ENCODE data around the gene IFITM1.
"Not testable (repeated sequence)": the region's sequence is repeated elsewhere in the genome, so short reads cannot be mapped to it uniquely, and the experiment has no call there.

Gene IFITM1

DNA sequence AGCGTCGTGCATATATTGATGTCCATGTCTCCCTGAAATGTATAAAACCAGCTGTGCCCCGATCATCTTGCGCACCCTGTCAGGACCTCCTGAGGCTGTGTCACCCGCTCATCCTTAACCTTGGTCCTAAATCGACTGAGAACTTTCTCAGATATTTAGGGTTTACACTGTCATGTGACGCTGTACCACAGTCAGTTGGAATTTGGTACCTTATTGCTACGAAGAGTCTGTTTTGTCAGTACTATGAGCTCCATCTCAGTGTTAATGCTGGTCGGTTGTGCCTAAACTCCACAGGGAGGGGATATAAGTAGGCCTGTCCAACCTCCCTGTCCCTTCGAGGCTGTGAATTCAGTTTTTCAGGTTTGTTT lies 8.0 kb upstream of the IFITM1 start:
- TF ChIP-seq, protein P1, sequence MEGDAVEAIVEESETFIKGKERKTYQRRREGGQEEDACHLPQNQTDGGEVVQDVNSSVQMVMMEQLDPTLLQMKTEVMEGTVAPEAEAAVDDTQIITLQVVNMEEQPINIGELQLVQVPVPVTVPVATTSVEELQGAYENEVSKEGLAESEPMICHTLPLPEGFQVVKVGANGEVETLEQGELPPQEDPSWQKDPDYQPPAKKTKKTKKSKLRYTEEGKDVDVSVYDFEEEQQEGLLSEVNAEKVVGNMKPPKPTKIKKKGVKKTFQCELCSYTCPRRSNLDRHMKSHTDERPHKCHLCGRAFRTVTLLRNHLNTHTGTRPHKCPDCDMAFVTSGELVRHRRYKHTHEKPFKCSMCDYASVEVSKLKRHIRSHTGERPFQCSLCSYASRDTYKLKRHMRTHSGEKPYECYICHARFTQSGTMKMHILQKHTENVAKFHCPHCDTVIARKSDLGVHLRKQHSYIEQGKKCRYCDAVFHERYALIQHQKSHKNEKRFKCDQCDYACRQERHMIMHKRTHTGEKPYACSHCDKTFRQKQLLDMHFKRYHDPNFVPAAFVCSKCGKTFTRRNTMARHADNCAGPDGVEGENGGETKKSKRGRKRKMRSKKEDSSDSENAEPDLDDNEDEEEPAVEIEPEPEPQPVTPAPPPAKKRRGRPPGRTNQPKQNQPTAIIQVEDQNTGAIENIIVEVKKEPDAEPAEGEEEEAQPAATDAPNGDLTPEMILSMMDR (IDR thresholded peaks at IDR 0.05; ENCODE audit: low read depth, low read length, missing control alignments), result no peak
- no peak overlapping the region for H3K4me3 ChIP-seq (ENCODE audit: low read depth, low read length)
- DNase-seq (ENCODE audit: low read depth), result no peak

DNA sequence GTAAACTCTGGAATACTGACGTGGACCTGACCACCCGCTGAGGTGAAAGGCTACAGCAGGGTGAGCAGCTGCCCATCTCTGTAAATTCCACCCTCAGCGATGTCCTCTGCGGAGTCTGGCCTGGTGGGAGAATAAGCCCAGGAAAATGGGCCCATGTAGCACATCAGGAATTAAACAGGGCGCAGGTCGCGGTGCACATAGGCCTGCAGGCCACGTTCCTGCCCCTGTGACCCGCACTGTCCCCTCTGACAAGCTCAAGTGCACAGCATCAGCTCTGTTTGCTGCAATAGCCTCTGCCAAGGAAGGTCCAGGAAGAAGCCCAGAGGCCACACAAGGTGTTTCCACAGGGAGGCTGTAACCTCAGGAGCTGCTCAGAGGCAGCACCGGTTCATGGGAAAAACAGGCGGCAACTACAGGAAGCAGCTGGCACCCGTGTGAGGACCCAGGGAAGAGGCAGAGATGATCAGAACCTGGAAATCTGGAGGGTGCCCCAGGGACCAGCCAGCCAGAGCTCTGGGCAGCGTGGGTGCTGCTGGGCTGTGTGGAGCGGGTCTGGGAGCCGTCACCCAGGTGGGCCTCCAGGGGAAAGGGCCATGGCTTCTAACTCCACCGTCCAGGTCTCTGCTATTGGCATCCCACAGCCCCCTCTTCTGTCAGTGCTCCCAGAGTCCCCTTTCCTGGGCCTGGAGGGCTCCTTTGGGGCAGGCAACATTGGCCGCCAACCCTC lies 7.0 kb upstream of the IFITM1 start:
- TF ChIP-seq, protein P1 (IDR thresholded peaks at IDR 0.05; ENCODE audit: low read depth, low read length, missing control alignments), result no peak
- H3K4me3 ChIP-seq (ENCODE audit: low read depth, low read length), result no peak overlapping the region
- DNase-seq (ENCODE audit: low read depth), result no peak

DNA sequence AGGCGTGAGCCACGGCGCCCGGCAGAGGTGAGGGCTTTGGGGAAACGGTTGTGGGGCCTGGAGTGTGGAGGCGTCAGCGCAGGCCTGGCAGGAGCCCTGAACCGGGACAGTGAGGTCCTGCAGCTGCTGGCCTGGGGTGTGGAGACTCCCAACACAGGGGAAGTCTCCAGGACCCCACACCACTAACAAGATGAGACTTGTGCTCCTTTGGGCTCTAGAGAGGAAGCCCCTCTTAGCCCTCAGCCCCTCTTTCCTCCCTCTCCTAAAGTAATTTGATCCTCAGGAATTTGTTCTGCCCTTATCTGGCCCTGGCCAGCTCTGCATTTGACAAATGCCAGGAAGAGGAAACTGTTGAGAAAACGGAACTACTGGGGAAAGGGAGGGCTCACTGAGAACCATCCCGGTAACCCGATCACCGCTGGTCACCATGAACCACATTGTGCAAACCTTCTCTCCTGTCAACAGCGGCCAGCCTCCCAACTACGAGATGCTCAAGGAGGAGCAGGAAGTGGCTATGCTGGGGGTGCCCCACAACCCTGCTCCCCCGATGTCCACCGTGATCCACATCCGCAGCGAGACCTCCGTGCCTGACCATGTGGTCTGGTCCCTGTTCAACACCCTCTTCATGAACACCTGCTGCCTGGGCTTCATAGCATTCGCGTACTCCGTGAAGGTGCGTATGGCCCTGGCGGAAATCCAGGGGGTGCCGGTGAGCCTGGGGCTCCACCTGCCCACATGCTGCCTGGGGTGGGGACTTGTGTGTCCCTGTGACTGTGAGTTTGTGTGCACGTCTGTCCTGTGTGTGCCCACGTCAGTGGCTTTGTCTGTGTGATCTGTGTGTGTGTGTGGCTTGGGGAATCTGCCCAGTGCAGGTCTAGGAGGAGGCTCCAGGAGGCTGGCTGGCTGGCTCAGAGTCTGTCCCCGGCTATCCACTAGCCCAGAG lies 5.8 kb upstream of the IFITM1 start, which contains the start of gene IFITM2:
Gene IFITM2 (plus strand): TSS at position 51 of the 943 bp plus-strand sequence. CDS start 377 bp downstream, at position 428.
- DNase-seq (ENCODE audit: low read depth), result not testable (repeated sequence)
- peak within 1 kb of the TSS; percentile 66 for H3K4me3 ChIP-seq (ENCODE audit: low read depth, low read length)

DNA sequence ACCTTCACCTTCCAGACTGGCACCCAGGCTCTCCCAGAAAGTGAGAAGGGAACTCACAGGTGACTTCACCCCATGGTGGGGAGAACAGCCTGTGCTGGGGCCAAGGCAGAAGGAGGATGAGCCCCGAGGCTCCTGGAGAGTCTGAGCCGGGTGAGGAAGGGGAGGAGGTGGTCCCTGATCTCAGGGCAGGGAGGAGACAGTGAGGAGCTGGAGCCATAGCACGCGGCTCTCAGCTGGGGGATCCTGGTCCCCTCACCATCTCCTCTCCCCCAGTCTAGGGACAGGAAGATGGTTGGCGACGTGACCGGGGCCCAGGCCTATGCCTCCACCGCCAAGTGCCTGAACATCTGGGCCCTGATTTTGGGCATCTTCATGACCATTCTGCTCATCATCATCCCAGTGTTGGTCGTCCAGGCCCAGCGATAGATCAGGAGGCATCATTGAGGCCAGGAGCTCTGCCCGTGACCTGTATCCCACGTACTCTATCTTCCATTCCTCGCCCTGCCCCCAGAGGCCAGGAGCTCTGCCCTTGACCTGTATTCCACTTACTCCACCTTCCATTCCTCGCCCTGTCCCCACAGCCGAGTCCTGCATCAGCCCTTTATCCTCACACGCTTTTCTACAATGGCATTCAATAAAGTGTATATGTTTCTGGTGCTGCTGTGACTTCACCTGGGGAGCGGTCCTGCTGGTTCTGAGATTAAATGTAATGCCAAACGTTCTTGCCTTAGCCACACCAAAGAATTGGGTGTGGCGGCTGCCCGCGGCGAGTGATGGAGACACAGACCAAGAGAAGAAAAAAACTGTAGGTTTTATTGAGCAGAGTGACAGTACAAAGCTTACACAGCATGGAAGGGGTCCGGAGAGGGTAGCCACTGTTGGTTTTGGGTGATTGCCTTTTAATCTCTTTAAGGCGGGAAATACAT lies 4.8 kb upstream of the IFITM1 start:
- peak overlapping the region; percentile 44 for H3K4me3 ChIP-seq (ENCODE audit: low read depth, low read length)
- not testable (repeated sequence) for DNase-seq (ENCODE audit: low read depth)

DNA sequence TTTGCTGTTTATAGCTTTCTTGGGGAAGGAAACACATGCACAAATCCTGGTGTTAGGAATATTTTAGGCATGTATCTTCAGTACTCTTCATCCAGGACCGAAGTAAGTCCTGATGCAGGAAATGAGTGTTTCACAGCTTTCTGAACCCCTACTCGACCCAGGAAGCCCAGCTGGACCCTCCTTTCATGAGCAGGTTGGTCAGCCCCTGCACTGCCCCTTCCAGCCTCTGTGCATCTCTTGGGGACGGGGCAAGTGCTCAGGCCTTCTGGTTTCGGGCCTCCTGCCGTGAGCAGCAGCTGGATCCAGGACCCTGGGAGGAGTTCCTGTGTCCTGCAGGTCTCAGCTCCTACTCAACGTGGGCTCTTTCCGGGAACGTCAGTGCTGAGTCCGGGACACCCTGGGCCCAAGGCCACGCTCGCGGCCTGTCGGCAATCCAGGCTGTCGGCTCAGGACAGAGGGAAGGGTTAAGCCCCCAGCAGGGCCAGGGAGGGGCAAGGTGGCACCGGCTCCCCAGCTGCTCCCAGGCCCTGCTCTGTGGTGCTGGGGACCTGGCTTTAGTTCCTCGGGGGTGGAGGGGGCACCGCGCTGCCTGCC lies 3.8 kb upstream of the IFITM1 start:
- DNase-seq (ENCODE audit: low read depth), result not testable (repeated sequence)
- peak overlapping the region; percentile 44; the same call in 1 of the 2 replicates for H3K4me3 ChIP-seq (ENCODE audit: low read depth, low read length)

DNA sequence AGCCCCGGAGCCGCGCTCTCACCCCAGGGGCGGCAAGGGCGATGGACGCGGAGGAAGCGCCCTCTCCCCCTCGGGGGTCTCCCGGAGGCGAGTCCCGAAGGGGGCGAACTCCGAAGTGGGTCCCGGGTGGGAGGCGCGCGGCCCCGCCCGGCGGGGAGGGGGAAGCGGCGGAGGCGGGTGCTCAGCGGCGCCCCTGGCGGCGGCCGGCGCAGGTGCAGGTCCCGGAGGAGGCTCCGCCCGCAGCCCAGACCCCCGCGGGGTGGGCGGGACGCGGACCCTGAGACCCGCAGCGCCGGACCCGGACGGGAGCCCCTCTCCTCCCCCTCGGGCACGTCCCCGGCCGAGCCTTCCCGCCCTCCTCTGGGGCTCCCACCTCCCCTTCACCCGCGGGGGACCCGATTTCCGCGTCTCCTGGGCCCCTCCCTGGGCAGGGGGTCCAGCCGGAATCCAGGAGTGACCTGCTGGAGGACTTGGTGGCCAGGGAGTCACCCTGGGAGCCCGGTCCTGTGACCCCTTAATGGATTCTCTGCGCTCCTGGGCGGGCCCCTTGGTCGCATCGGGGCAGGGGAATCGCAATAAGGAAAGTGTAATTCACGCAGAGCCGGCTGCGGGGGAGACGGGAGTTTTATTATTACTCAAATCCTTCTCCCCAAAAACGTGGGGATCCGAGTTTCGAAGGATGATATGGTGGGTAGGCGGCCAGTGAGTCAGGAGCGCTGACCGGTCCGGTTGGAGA lies 2.7 kb upstream of the IFITM1 start:
- DNase-seq (ENCODE audit: low read depth), result not testable (repeated sequence)
- H3K4me3 ChIP-seq (ENCODE audit: low read depth, low read length), result peak overlapping the region; percentile 41

DNA sequence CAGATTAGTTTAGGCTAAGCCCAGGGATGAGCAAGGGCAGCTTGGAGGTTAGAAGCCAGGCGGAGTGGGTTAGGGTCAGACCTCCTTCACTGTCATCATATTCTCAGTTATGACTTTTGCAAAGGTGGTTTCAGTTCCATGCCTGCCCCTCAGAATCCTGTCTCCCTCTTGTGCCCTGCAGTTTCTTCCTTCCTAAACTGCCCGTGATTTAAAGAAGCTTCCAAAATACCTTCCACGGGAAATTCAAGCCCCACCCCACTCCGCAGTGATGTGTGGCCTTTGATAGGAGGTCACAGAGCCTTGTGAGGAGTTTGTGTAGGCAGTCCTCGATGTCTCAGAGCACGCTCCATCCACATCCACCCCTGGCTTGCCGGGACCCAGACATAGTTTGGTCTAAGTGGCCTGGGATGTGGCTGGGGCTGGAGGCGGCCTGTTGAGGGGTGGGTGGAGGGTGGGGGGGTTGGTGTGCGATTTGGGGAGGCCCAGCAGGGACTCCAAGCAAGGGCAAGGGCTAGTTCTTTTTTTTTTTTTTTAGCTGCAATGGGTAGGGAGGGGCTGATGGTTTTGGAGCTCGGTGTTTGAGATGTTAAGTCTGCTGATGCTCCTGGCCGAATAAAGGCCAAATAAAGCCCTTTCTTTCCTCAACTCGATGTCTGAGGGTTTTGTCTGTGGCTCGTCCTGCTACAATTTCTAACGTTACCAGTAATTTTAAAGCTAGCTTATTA lies 1.6 kb upstream of the IFITM1 start:
- TF ChIP-seq, protein P1 (IDR thresholded peaks at IDR 0.05; ENCODE audit: low read depth, low read length, missing control alignments), result no peak
- peak overlapping the region; percentile 36 for H3K4me3 ChIP-seq (ENCODE audit: low read depth, low read length)
- no peak for DNase-seq (ENCODE audit: low read depth)

DNA sequence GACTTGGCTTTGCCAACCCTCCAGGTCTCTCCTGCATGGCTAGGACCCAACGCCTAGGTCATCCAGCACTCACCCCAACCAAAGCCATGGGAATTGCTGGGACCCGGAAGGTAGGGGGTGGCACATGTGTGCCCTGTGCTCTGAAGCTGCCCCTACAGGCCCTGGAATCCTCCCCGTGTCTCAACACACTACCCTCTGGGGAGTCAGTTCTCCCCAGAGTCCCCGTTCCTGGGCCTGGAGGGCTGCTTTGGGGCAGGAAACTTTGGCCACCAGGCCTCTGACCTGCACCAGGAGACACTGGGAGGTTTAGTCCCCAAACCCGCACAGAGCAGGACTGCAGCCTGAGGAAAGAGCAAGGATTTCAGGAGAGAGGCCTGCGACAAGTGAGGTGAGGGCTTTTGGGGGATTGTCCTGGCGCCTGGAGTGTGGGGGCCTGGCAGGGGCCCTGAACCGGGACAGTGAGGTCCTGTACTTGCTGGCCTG lies 495 bp upstream of the IFITM1 start:
- TF ChIP-seq, protein P1 (IDR thresholded peaks at IDR 0.05; ENCODE audit: low read depth, low read length, missing control alignments), result no peak
- DNase-seq (ENCODE audit: low read depth), result no peak
- H3K4me3 ChIP-seq (ENCODE audit: low read depth, low read length), result peak overlapping the region; percentile 95

DNA sequence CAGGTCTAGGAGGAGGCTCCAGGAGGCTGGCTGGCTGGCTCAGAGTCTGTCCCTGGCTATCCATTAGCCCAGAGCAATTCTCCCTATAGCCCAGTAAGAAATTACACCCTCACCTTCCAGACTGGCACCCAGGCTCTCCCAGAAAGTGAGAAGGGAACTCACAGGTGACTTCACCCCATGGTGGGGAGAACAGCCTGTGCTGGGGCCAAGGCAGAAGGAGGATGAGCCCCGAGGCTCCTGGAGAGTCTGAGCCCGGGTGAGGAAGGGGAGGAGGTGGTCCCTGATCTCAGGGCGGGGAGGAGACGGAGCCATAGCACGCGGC lies 675 bp downstream of the IFITM1 start:
- H3K4me3 ChIP-seq (ENCODE audit: low read depth, low read length), result peak overlapping the region; percentile 95

More for the DNA sequence above, 675 bp downstream of the IFITM1 start:
- not testable (repeated sequence) for DNase-seq (ENCODE audit: low read depth)
